HG02943 (cell line): ENCODE data around the gene OR13J1.
"Not testable (repeated sequence)": the region's sequence is repeated elsewhere in the genome, so short reads cannot be mapped to it uniquely, and the experiment has no call there.

Source experiments
- ATAC-seq: cut with Tn5 transposase; IDR thresholded peaks from one replicate; pipeline ENCODE4 v1.9.1; 2021; ENCODE audit warnings: mild to moderate bottlenecking, low read depth, moderate library complexity; ENCODE audit not compliant: unreplicated experiment

OR13J1 gene

GRCh38 chr9:35870351-35870923 is at the start of gene OR13J1:
OR13J1 (minus strand) TSS chr9:35870401; CDS start chr9:35870401, 0 bp downstream.
- ATAC-seq = no peak

- ATAC-seq = no peak
These were observed 49.2 kb upstream of the OR13J1 start for GRCh38 chr9:35919212-35920008.

GRCh38 chr9:35918780-35919179 is 48.6 kb upstream of the OR13J1 start:
- ATAC-seq = no peak

GRCh38 chr9:35917261-35917660 is 47.1 kb upstream of the OR13J1 start:
- no peak for ATAC-seq

- no peak for ATAC-seq
These were observed 45.6 kb upstream of the OR13J1 start for GRCh38 chr9:35915681-35916294.

GRCh38 chr9:35914301-35914807 is 44.2 kb upstream of the OR13J1 start:
- ATAC-seq = no peak

- ATAC-seq = not testable (repeated sequence)
These were observed 43.2 kb upstream of the OR13J1 start for GRCh38 chr9:35913429-35913828.

GRCh38 chr9:35912791-35913400 is 42.7 kb upstream of the OR13J1 start:
- ATAC-seq = no peak

GRCh38 chr9:35911690-35912089 is 41.5 kb upstream of the OR13J1 start:
- no peak for ATAC-seq

- no peak for ATAC-seq
These were observed 40.6 kb upstream of the OR13J1 start for GRCh38 chr9:35910613-35911359.

- ATAC-seq = no peak
These were observed 39.7 kb upstream of the OR13J1 start for GRCh38 chr9:35909687-35910612.

- no peak for ATAC-seq
These were observed 39.1 kb upstream of the OR13J1 start, which contains the start of gene SPAAR for GRCh38 chr9:35909274-35909673. SPAAR (plus strand) TSS chr9:35909490; CDS start chr9:35910464, 974 bp downstream.

GRCh38 chr9:35908504-35909125 is 38.4 kb upstream of the OR13J1 start:
- ATAC-seq = no peak

GRCh38 chr9:35907711-35908503 is 37.7 kb upstream of the OR13J1 start:
- ATAC-seq = no peak

GRCh38 chr9:35906923-35907699 is 36.9 kb upstream of the OR13J1 start:
- ATAC-seq = no peak

GRCh38 chr9:35905912-35906679 is 35.9 kb upstream of the OR13J1 start, which contains the start of gene HRCT1:
HRCT1 (plus strand) TSS chr9:35906202; CDS start chr9:35906288, 86 bp downstream.
- no peak for ATAC-seq
